GM12878 (cell line): ENCODE measurements around the gene GALNTL6. TPM values are rescaled to one million over a fixed set of nuclear protein-coding genes. Genes with fewer than 3 reads are reported as not detected.

Experiments used
- ATAC-seq: fragments of 200-7000 bp; cut with Tn5 transposase; 3 replicates; pipeline ENCODE4 v1.9.1; 2020; ENCODE audit warnings: mild to moderate bottlenecking, moderate library complexity
- BruUV-seq: library from RNA; stranded (reverse); fragments of 400-500 nt; replicated peaks from 2 replicates; lab custom pipeline; 2021; lab: Mats Ljungman, UMichigan
- CTCF ChIA-PET: fragments of 300-600 bp; sonication (Branson Sonifier 250); formaldehyde crosslinking; extraction: SDS; loops from one replicate; lab custom pipeline; 2021; ENCODE audit warnings: inconsistent platforms; lab: Yijun Ruan, JAX
- POLR2A ChIA-PET: fragments of 350-600 bp; formaldehyde crosslinking; extraction: SDS; loops from one replicate; lab custom pipeline; 2021; ENCODE audit warnings: inconsistent platforms; lab: Charles Lee
- RAD21 ChIA-PET: fragments of 300-600 bp; sonication (Branson Sonifier 250); formaldehyde crosslinking; loops from one replicate; lab custom pipeline; 2023; ENCODE audit warnings: antibody characterized with exemption; ENCODE audit not compliant: unreplicated experiment; lab: Charles Lee
- SMC1A ChIA-PET: fragments of 300-600 bp; sonication (Branson Sonifier 250); formaldehyde crosslinking; loops from one replicate; lab custom pipeline; 2023; ENCODE audit not compliant: unreplicated experiment, uncharacterized antibody; lab: Charles Lee
- DNase-seq: peaks from one replicate; pipeline ENCODE4 v3.0.0-alpha.2; 2011; ENCODE audit warnings: low read depth, low spot score
- FAIRE-seq: peaks from 3 replicates; lab custom pipeline; 2011; peaks lifted over from hg19 to GRCh38; lab: Jason Lieb, UNC
- H2AFZ ChIP-seq: 2 replicates; pipeline ENCODE4 v1.6.0; 2011; ENCODE audit warnings: low read depth, low read length, control low read depth; ENCODE audit not compliant: control insufficient read depth
- H3K27ac ChIP-seq: 2 replicates; pipeline ENCODE4 v1.5.1; 2011; ENCODE audit warnings: control low read depth; ENCODE audit not compliant: control insufficient read depth, insufficient read depth
- H3K27me3 ChIP-seq, 2 experiments: replicated peaks in 1 of 2; 2 replicates each; pipeline versions ENCODE4 v1.6.0 to v1.6.1; 2011; ENCODE audit warnings: low read length in 1 of 2; ENCODE audit not compliant: control insufficient read depth in 2 of 2, insufficient read depth in 2 of 2
- H3K36me3 ChIP-seq, 2 experiments: 2 replicates each; pipeline ENCODE4 v1.5.1; 2011; ENCODE audit warnings: low read length in 1 of 2; ENCODE audit not compliant: control insufficient read depth in 2 of 2, insufficient read depth in 2 of 2
- H3K4me1 ChIP-seq: 2 replicates; pipeline ENCODE4 v1.6.1; 2011; ENCODE audit warnings: mild to moderate bottlenecking, low read length, moderate library complexity, mixed read lengths; ENCODE audit not compliant: control insufficient read depth, insufficient read depth
- H3K4me2 ChIP-seq: 2 replicates; pipeline ENCODE4 v1.6.0; 2011; ENCODE audit warnings: control low read depth; ENCODE audit not compliant: control insufficient read depth, insufficient read depth
- H3K4me3 ChIP-seq: fragments of 200-600 bp; sonication (generic); 2 replicates; pipeline ENCODE4 v1.5.1; 2016
- H3K79me2 ChIP-seq: 2 replicates; pipeline ENCODE4 v1.6.0; 2011; ENCODE audit warnings: low read length; ENCODE audit not compliant: control insufficient read depth, insufficient read depth
- H3K9ac ChIP-seq: 2 replicates; pipeline ENCODE4 v1.8.0; 2011; ENCODE audit warnings: low read length, control low read depth, mixed read lengths; ENCODE audit not compliant: control insufficient read depth, insufficient read depth
- H3K9me3 ChIP-seq: replicated peaks from 3 replicates; pipeline ENCODE4 v1.5.1; 2011; ENCODE audit warnings: mild to moderate bottlenecking, low read length; ENCODE audit not compliant: control insufficient read depth, insufficient read depth
- H4K20me1 ChIP-seq: 2 replicates; pipeline ENCODE4 v1.6.0; 2011; ENCODE audit not compliant: control insufficient read depth, insufficient read depth
- ASH2L ChIP-seq: fragments of 300-600, 200-600 bp; sonication (generic); IDR thresholded peaks from 2 replicates; pipeline ENCODE4 v1.6.1; 2017; ENCODE audit warnings: low read depth, mild to moderate bottlenecking, borderline replicate concordance
- CTCF ChIP-seq, 3 experiments: IDR thresholded peaks in 2 of 3; conservative IDR thresholded peaks in 1 of 3; 2 replicates each; pipeline ENCODE4 v1.5.1; 2011; ENCODE audit warnings: low read depth in 3 of 3, low read length in 3 of 3, mild to moderate bottlenecking in 3 of 3, control low read depth in 2 of 3, moderate library complexity in 2 of 3, inconsistent platforms in 1 of 3, mixed read lengths in 1 of 3; ENCODE audit not compliant: control insufficient read depth in 2 of 3, insufficient read depth in 1 of 3; ENCODE audit errors: extremely low read depth in 1 of 3
- ESRRA ChIP-seq: IDR thresholded peaks from 2 replicates; pipeline ENCODE4 v1.6.1; 2012; ENCODE audit warnings: mild to moderate bottlenecking, low read length, improper control_type of control experiment
- FOXK2 ChIP-seq: fragments of 450-650 bp; IDR thresholded peaks from 2 replicates; pipeline ENCODE4 v1.6.1; 2017; ENCODE audit warnings: mild to moderate bottlenecking, moderate library complexity
- KAT2A ChIP-seq: conservative IDR thresholded peaks from 2 replicates; pipeline ENCODE4 v1.6.1; 2011; ENCODE audit warnings: low read depth, low read length; ENCODE audit not compliant: control insufficient read depth
- PRDM15 ChIP-seq: fragments of 450-650 bp; formaldehyde crosslinking; IDR thresholded peaks from 2 replicates; pipeline ENCODE4 v1.4.0; 2020; ENCODE audit warnings: mild to moderate bottlenecking, moderate library complexity
- RFX5 ChIP-seq: IDR thresholded peaks from 2 replicates; pipeline ENCODE4 v1.6.1; 2011; ENCODE audit warnings: low read depth, low read length, improper control_type of control experiment
- TARDBP ChIP-seq: IDR thresholded peaks from 2 replicates; pipeline ENCODE4 v1.6.1; 2016; ENCODE audit warnings: borderline replicate concordance
- USF1 ChIP-seq: IDR thresholded peaks from 2 replicates; pipeline ENCODE4 v1.6.1; 2011; ENCODE audit warnings: borderline replicate concordance, low read depth, mild to moderate bottlenecking, moderate library complexity, mixed read lengths, low read length; ENCODE audit not compliant: insufficient read depth; ENCODE audit errors: extremely low read length
- WRNIP1 ChIP-seq: IDR thresholded peaks from 2 replicates; pipeline ENCODE4 v1.6.1; 2011; ENCODE audit warnings: low read depth, low read length, improper control_type of control experiment, borderline replicate concordance
- ZNF207 ChIP-seq: fragments of 450-650 bp; IDR thresholded peaks from 2 replicates; pipeline ENCODE4 v1.6.1; 2014; ENCODE audit warnings: antibody characterized with exemption, mild to moderate bottlenecking, borderline replicate concordance
- ZNF687 ChIP-seq: fragments of 450-650 bp; IDR thresholded peaks from 2 replicates; pipeline ENCODE4 v1.6.1; 2017; ENCODE audit warnings: mild to moderate bottlenecking, moderate library complexity
- WGBS: methylation state at CpG from one replicate; pipeline ENCODE4 v1.1.6; 2016; ENCODE audit warnings: low lambda C conversion rate; ENCODE audit not compliant: insufficient replicate concordance, insufficient coverage; ENCODE audit errors: missing lambda C conversion rate; 5-methylcytosine and 5-hydroxymethylcytosine counted together
- in situ Hi-C: fragments of 300-500 bp; cut with MboI; formaldehyde crosslinking; loops from 9 replicates; pipeline ENCODE4 v1.14.3; 2018; ENCODE audit warnings: mixed read lengths
- intact Hi-C: fragments of 100-400 bp; cut with micrococcal nuclease; formaldehyde crosslinking; loops from one replicate; pipeline ENCODE4 v1.14.2; 2022; ENCODE audit not compliant: unreplicated experiment
- polyA plus RNA-seq, 11 experiments: library from polyadenylated mRNA; depleted of rRNA in 4 of 11; unstranded in 6 of 11; stranded (reverse) in 5 of 11; fragments of >200 nt; fragmentation: Nextera tagmentation in 4 of 11; fragmentation: Illumina TruSeq in 1 of 11; extraction: Ambion mirVana in 4 of 11; extraction: Trizol in 1 of 11; gene quantifications; 1 replicate in 1 of 11; 2 replicates in 10 of 11; pipeline versions ENCODE4 v1.2.1 to v1.2.3, GENCODE V29; 2011 to 2016; ENCODE audit warnings: inconsistent platforms in 2 of 11, missing spikeins in 2 of 11, low read depth in 1 of 11
- total RNA-seq, 4 experiments: library from RNA; depleted of rRNA in 3 of 4; stranded (reverse); fragments of >200 nt in 3 of 4; fragmentation: Illumina TruSeq in 1 of 4; extraction: Trizol in 1 of 4; gene quantifications; 2 replicates each; pipeline versions ENCODE4 v1.2.1 to v1.2.3, GENCODE V29; 2013 to 2021

Gene GALNTL6
- total and polyA plus RNA-seq, 10 of the 15 experiments (the other 5 are each of a cell fraction or from before 2014, with no cell fraction given) = 0.01 to 0.29 TPM; not detected in 8

- TF ChIP-seq ZNF687 (no peak), FOXK2 (no peak)
These were observed 1045.6 kb downstream of the GALNTL6 start (continued) for GRCh38 chr4:172858731-172859230.

- BruUV-seq = no TSS peak
- no peak overlapping the region for H2AFZ ChIP-seq
- no peak overlapping the region for H3K4me2 ChIP-seq
- WGBS = 24% methylated on average over 2 of the region's 2 CpGs
- in situ Hi-C loops = no loop called here
- no peaks in the 10 kb centered on the region for H4K20me1 ChIP-seq
- ChIA-PET RAD21 (no interaction called here), SMC1A (no interaction called here), POLR2A (no interaction called here), CTCF (no interaction called here)
- H3K9me3 ChIP-seq = no peaks in the 10 kb centered on the region
- no peak for FAIRE-seq
- TF ChIP-seq ZNF207 = no peak
- TF ChIP-seq PRDM15 (CRISPR knock-in tag) = no peak
- TF ChIP-seq CTCF (IDR thresholded peaks at IDR 0.05 in 2 of 3, conservative IDR thresholded peaks at IDR 0.05 in 1 of 3; ENCODE audit: control insufficient read depth in 2 of 3, extremely low read depth in 1 of 3, insufficient read depth in 1 of 3, low read depth in 3 of 3, low read length in 3 of 3) = no peak
- no peak for TF ChIP-seq USF1
- TF ChIP-seq WRNIP1 = no peak
- TF ChIP-seq TARDBP = no peak
- no peak for TF ChIP-seq ASH2L
- no peak for TF ChIP-seq KAT2A
- no peak for TF ChIP-seq FOXK2
- TF ChIP-seq ESRRA = no peak
- TF ChIP-seq RFX5 = no peak
- H3K27ac ChIP-seq = no peak overlapping the region
- no peaks in the 10 kb centered on the region for H3K27me3 ChIP-seq
- H3K36me3 ChIP-seq = no peaks in the 10 kb centered on the region
- H3K79me2 ChIP-seq = no peaks in the 10 kb centered on the region
- H3K9ac ChIP-seq = no peak overlapping the region
- H3K4me1 ChIP-seq = no peaks in the 10 kb centered on the region
- DNase-seq = no peak
- intact Hi-C loops = no loop called here
- H3K4me3 ChIP-seq = no peak overlapping the region
- no peak for ATAC-seq
These were observed 1051.9 kb downstream of the GALNTL6 start for GRCh38 chr4:172865103-172865502.
